ENCODE measurements around the gene TWNK. TPM values are rescaled to one million over a fixed set of nuclear protein-coding genes. Genes with fewer than 3 reads are reported as not detected.

TWNK gene
- total RNA-seq, 1 experiment from 2014 or later: 38.7 TPM

DNA sequence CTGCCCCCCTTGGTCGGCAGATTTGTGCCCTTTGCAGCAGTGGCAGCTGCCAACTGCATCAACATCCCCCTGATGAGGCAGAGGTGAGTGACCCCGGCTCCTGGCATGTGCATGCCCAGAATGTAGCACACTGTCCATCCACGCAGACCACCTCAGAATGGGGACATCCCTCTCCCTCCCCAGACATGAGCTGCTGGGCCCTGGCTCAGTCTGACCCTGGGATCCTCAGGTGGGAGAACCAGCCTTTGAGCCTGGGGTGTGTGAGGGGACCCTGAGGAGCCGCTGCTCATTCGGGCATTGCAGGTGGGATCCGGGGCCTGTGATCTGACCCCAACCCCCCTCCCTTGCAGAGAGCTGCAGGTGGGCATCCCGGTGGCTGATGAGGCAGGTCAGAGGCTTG, 49.4 kb downstream of the TWNK start:
- no CpG with 5 or more reads among the region's 7 CpGs for WGBS (ENCODE audit: extremely low coverage, insufficient read length, low lambda C conversion rate)
- H3K4me1 Mint-ChIP-seq: peaks cover 9 to 22% of the 10 kb centered on the region in 2 experiments

More for the DNA sequence above, 49.4 kb downstream of the TWNK start:
- no peak overlapping the region for H4K5ac ChIP-seq (ENCODE audit: insufficient read length, low read depth, low read length)
- H2AK5ac ChIP-seq (ENCODE audit: insufficient read length, low read length): no peak overlapping the region
- H2BK12ac ChIP-seq (ENCODE audit: insufficient read length, low read depth, low read length): no peak overlapping the region
- peaks cover 6% of the 10 kb centered on the region for H3K23me2 ChIP-seq (ENCODE audit: insufficient read length, low read depth, low read length, poor library complexity, severe bottlenecking)
- H3K36me3 Mint-ChIP-seq (ENCODE audit: insufficient read depth in 1 of 3, low read depth in 3 of 3): no peaks in the 10 kb centered on the region
- H3K9ac ChIP-seq (ENCODE audit: extremely low read depth, insufficient read length, low read length): no peak overlapping the region
- H3K79me1 ChIP-seq (ENCODE audit: insufficient read depth, low read depth, low read length, poor library complexity, severe bottlenecking): no peaks in the 10 kb centered on the region
- no peak overlapping the region for H3K23ac ChIP-seq (ENCODE audit: insufficient read length, low read depth, low read length)
- no peaks in the 10 kb centered on the region for H4K20me1 ChIP-seq (ENCODE audit: control insufficient read depth, insufficient read depth, insufficient read length)
- H3K9me3 ChIP-seq (ENCODE audit: control insufficient read depth, low read depth, low read length): no peaks in the 10 kb centered on the region
- H3K14ac ChIP-seq (ENCODE audit: insufficient read depth, low read length): no peak overlapping the region
- H3K27me3 ChIP-seq (ENCODE audit: insufficient read depth, low read length): peaks cover 4% of the 10 kb centered on the region; the same call in 1 of the 2 replicates
- H2AFZ ChIP-seq (ENCODE audit: low read length): no peak overlapping the region
- H3T11ph ChIP-seq (ENCODE audit: low read length): no peak overlapping the region
- H3K4ac ChIP-seq (ENCODE audit: low read depth, low read length): no peak overlapping the region
- no peak for DNase-seq
- H3K56ac ChIP-seq (ENCODE audit: insufficient read length, low read depth, low read length): no peak overlapping the region
- no peak overlapping the region for H2BK15ac ChIP-seq (ENCODE audit: low read depth, low read length)
- H2BK20ac ChIP-seq (ENCODE audit: low read depth, low read length, poor library complexity, severe bottlenecking): no peak overlapping the region
- H2BK120ac ChIP-seq (ENCODE audit: low read depth, low read length, poor library complexity, severe bottlenecking): no peak overlapping the region
- no peak overlapping the region for H4K91ac ChIP-seq (ENCODE audit: insufficient read length, low read depth, low read length)
- no peak overlapping the region for H3K4me2 ChIP-seq (ENCODE audit: insufficient read depth, insufficient read length, low read length)
- no peaks in the 10 kb centered on the region for H3K79me2 ChIP-seq (ENCODE audit: insufficient read depth, low read length)
- H2BK5ac ChIP-seq (ENCODE audit: insufficient read length, low read length): no peak overlapping the region
- H4K8ac ChIP-seq (replicated peaks; ENCODE audit: insufficient read length, low read depth, low read length): no peak overlapping the region
- no peak overlapping the region for H3K4me3 Mint-ChIP-seq
- H3K18ac ChIP-seq (ENCODE audit: insufficient read length, low read depth, low read length): no peak overlapping the region
- no peak overlapping the region for H3K27ac ChIP-seq (ENCODE audit: insufficient read length, low read depth, low read length)
- TF ChIP-seq, protein P1, sequence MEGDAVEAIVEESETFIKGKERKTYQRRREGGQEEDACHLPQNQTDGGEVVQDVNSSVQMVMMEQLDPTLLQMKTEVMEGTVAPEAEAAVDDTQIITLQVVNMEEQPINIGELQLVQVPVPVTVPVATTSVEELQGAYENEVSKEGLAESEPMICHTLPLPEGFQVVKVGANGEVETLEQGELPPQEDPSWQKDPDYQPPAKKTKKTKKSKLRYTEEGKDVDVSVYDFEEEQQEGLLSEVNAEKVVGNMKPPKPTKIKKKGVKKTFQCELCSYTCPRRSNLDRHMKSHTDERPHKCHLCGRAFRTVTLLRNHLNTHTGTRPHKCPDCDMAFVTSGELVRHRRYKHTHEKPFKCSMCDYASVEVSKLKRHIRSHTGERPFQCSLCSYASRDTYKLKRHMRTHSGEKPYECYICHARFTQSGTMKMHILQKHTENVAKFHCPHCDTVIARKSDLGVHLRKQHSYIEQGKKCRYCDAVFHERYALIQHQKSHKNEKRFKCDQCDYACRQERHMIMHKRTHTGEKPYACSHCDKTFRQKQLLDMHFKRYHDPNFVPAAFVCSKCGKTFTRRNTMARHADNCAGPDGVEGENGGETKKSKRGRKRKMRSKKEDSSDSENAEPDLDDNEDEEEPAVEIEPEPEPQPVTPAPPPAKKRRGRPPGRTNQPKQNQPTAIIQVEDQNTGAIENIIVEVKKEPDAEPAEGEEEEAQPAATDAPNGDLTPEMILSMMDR (conservative IDR thresholded peaks at IDR 0.05): no peak
- H3K27me3 Mint-ChIP-seq (ENCODE audit: low read depth): peaks cover 76% of the 10 kb centered on the region
- no peaks in the 10 kb centered on the region for H3K4me1 ChIP-seq (ENCODE audit: insufficient read depth, low read length)
- H3K27ac Mint-ChIP-seq: no peak overlapping the region
- H3K9me3 Mint-ChIP-seq: no peaks in the 10 kb centered on the region
